A549 (cell line): ENCODE data around the gene TTC24. TPM values are rescaled to one million over a fixed set of nuclear protein-coding genes. Genes with fewer than 3 reads are reported as not detected.
"Not testable (repeated sequence)": the region's sequence is repeated elsewhere in the genome, so short reads cannot be mapped to it uniquely, and the experiment has no call there.

Source experiments
- ATAC-seq, 2 experiments: fragments of 200-7000 bp in 1 of 2; fragments of >200 bp in 1 of 2; cut with Nextera tagmentation in 1 of 2; cut with Tn5 transposase in 1 of 2; 3 replicates each; pipeline versions ENCODE4 v1.8.0 to v1.9.1; 2018 to 2020; ENCODE audit warnings: mild to moderate bottlenecking in 1 of 2, moderate library complexity in 1 of 2
- CTCF ChIA-PET: fragments of 300-600 bp; sonication (Branson Sonifier 250); formaldehyde crosslinking; extraction: SDS; loops from one replicate; lab custom pipeline; 2021; ENCODE audit warnings: antibody characterized with exemption, inconsistent platforms; lab: Yijun Ruan, JAX
- POLR2A ChIA-PET: fragments of 350-600 bp; formaldehyde crosslinking; extraction: SDS; loops from one replicate; lab custom pipeline; 2021; ENCODE audit warnings: antibody characterized with exemption, inconsistent platforms; lab: Yijun Ruan, JAX
- DNase-seq, 2 experiments: peaks; one replicate each; pipeline versions ENCODE4 v3.0.0 to v3.0.0-alpha.2; 2011 to 2016; ENCODE audit warnings: low read depth in 1 of 2, low spot score in 1 of 2
- FAIRE-seq: peaks from 2 replicates; lab custom pipeline; 2011; peaks lifted over from hg19 to GRCh38; lab: Jason Lieb, UNC
- H3K27ac ChIP-seq, 2 experiments: fragments of >200 bp; sonication (Bioruptor Twin); formaldehyde crosslinking; 3 replicates each; pipeline ENCODE4 v1.5.1; 2016 to 2017
- H3K4me1 ChIP-seq: fragments of >200 bp; sonication (Bioruptor Twin); formaldehyde crosslinking; 3 replicates; pipeline ENCODE4 v1.6.1; 2016
- H3K4me2 ChIP-seq: fragments of >200 bp; sonication (Bioruptor Twin); formaldehyde crosslinking; 3 replicates; pipeline ENCODE4 v1.6.1; 2016
- H3K4me3 ChIP-seq: fragments of >200 bp; sonication (Bioruptor Twin); formaldehyde crosslinking; 3 replicates; pipeline ENCODE4 v1.5.1; 2016
- H3K9me3 ChIP-seq: fragments of >200 bp; sonication (Bioruptor Twin); formaldehyde crosslinking; 3 replicates; pipeline ENCODE4 v1.6.1; 2016
- CTCF ChIP-seq: fragments of >200 bp; sonication (Bioruptor Twin); formaldehyde crosslinking; IDR thresholded peaks from 3 replicates; pipeline ENCODE4 v1.5.1; 2016
- FOSL2 ChIP-seq, 2 experiments: fragments of 450-650 bp in 1 of 2; fragments of >200 bp in 1 of 2; sonication (Bioruptor Twin) in 1 of 2; formaldehyde crosslinking; IDR thresholded peaks; 2 replicates each; pipeline versions ENCODE4 v1.5.0 to v1.6.1; 2016 to 2020; ENCODE audit warnings: mild to moderate bottlenecking in 1 of 2, moderate library complexity in 1 of 2
- GATA3 ChIP-seq: IDR thresholded peaks from 2 replicates; pipeline ENCODE4 v1.6.1; 2012; ENCODE audit warnings: borderline replicate concordance
- HDAC2 ChIP-seq: fragments of 200-600 bp; sonication (generic); IDR thresholded peaks from 2 replicates; pipeline ENCODE4 v1.6.1; 2016
- JUN ChIP-seq, 2 experiments: fragments of >200 bp; sonication (Bioruptor Twin); formaldehyde crosslinking; IDR thresholded peaks; 2 replicates in 1 of 2; 3 replicates in 1 of 2; pipeline ENCODE4 v1.6.1; 2016 to 2017
- KDM1A ChIP-seq: fragments of 200-600 bp; sonication (generic); IDR thresholded peaks from 2 replicates; pipeline ENCODE4 v1.6.1; 2016; ENCODE audit warnings: low read depth, mild to moderate bottlenecking
- KDM5A ChIP-seq: fragments of 200-600 bp; sonication (generic); IDR thresholded peaks from 2 replicates; pipeline ENCODE4 v1.6.1; 2016; ENCODE audit warnings: antibody characterized with exemption, mild to moderate bottlenecking
- MAZ ChIP-seq: fragments of 150-350 bp; IDR thresholded peaks from 2 replicates; pipeline ENCODE4 v1.6.1; 2014; ENCODE audit warnings: antibody characterized with exemption, low read depth, low read length, borderline replicate concordance
- REST ChIP-seq: fragments of 200-600 bp; sonication (generic); IDR thresholded peaks from 2 replicates; pipeline ENCODE4 v1.6.1; 2016; ENCODE audit warnings: antibody characterized with exemption, mild to moderate bottlenecking, moderate library complexity
- RFX5 ChIP-seq: fragments of 450-650 bp; IDR thresholded peaks from 2 replicates; pipeline ENCODE4 v1.7.1; 2014; ENCODE audit warnings: antibody characterized with exemption, mild to moderate bottlenecking, moderate library complexity
- SMC3 ChIP-seq: fragments of >200 bp; sonication (Bioruptor Twin); formaldehyde crosslinking; IDR thresholded peaks from 3 replicates; pipeline ENCODE4 v1.6.1; 2018; ENCODE audit warnings: inconsistent platforms
- SREBF2 ChIP-seq: fragments of 450-650 bp; IDR thresholded peaks from 2 replicates; pipeline ENCODE4 v1.6.1; 2014; ENCODE audit warnings: mild to moderate bottlenecking, moderate library complexity
- TFCP2L1 ChIP-seq: fragments of 250-450 bp; sonication (Bioruptor Pico); IDR thresholded peaks from 2 replicates; pipeline ENCODE4 v1.5.0; 2021; ENCODE audit warnings: mild to moderate bottlenecking
- ZC3H11A ChIP-seq: fragments of 450-650 bp; IDR thresholded peaks from 2 replicates; pipeline ENCODE4 v1.6.1; 2014; ENCODE audit warnings: antibody characterized with exemption, mild to moderate bottlenecking
- ZFP36 ChIP-seq: fragments of 450-650 bp; IDR thresholded peaks from 2 replicates; pipeline ENCODE4 v1.6.1; 2014; ENCODE audit warnings: borderline replicate concordance; ENCODE audit not compliant: partially characterized antibody
- WGBS: methylation state at CpG from one replicate; pipeline ENCODE4 v1.1.6; 2017; ENCODE audit errors: missing lambda C conversion rate; 5-methylcytosine and 5-hydroxymethylcytosine counted together
- polyA plus RNA-seq, 4 experiments: library from polyadenylated mRNA; depleted of rRNA in 3 of 4; stranded (reverse); fragments of >200 nt; fragmentation: RNase III in 1 of 4; extraction: RNeasy Plus Mini Kit Qiagen cat#74134 plus additional on column Dnase treatment in 1 of 4; gene quantifications; 2 replicates in 3 of 4; 3 replicates in 1 of 4; pipeline ENCODE4 v1.2.3, GENCODE V29; 2011 to 2017
- TF ChIP-seq, protein P1 (sequence below): fragments of 150-350 bp; IDR thresholded peaks from 2 replicates; pipeline ENCODE4 v1.6.1; 2014; ENCODE audit warnings: low read depth, mild to moderate bottlenecking, low read length
- TF ChIP-seq, protein P2 (sequence below): fragments of >200 bp; sonication (Bioruptor Twin); formaldehyde crosslinking; IDR thresholded peaks from 3 replicates; pipeline ENCODE4 v1.6.1; 2016

Gene TTC24
- polyA plus RNA-seq, 2 of the 4 experiments (the other 2 are of a cell fraction): not detected

DNA sequence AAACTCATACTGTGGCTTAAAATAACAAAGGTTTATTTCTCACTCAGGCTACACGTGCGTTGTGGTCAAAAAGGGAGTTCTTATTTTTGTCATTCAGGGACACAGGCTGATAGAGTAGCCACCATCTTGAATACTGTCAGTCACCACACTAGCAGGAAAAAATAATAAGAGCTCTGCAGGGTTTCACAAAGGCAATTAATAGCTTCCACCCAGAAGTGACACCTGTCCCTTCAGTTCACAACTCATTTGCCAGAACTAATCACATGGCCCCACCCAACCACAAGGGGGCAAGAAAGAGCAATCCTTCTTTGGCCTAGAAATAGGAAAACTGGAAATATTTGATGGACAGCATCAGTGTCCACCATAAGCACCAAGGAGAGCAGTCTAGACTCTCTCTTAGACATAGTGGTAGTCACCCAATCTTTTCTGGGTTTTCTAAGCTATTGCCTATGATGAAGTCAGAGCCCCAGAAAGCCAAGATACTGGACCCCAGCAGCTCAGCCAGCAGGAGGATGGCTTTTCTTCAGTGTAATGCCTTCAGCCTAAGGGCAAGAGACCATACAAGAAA is 47.9 kb downstream of the TTC24 start (continued):
- TF ChIP-seq FOSL2 (IDR thresholded peaks at IDR 0.05) (no peak), FOSL2 (CRISPR knock-in tag; IDR thresholded peaks at IDR 0.05) (no peak), GATA3 (no peak), HDAC2 (no peak), TFCP2L1 (CRISPR knock-in tag) (no peak), JUN (IDR thresholded peaks at IDR 0.05) (no peak), KDM1A (no peak), CTCF (peak; percentile 70), MAZ (no peak), ZFP36 (no peak), ZC3H11A (no peak), SMC3 (peak; percentile 47; the same call in 2 of the 3 replicates), KDM5A (no peak)
- TF ChIP-seq, protein P1, sequence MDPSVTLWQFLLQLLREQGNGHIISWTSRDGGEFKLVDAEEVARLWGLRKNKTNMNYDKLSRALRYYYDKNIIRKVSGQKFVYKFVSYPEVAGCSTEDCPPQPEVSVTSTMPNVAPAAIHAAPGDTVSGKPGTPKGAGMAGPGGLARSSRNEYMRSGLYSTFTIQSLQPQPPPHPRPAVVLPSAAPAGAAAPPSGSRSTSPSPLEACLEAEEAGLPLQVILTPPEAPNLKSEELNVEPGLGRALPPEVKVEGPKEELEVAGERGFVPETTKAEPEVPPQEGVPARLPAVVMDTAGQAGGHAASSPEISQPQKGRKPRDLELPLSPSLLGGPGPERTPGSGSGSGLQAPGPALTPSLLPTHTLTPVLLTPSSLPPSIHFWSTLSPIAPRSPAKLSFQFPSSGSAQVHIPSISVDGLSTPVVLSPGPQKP: no peak
- TF ChIP-seq, protein P2, sequence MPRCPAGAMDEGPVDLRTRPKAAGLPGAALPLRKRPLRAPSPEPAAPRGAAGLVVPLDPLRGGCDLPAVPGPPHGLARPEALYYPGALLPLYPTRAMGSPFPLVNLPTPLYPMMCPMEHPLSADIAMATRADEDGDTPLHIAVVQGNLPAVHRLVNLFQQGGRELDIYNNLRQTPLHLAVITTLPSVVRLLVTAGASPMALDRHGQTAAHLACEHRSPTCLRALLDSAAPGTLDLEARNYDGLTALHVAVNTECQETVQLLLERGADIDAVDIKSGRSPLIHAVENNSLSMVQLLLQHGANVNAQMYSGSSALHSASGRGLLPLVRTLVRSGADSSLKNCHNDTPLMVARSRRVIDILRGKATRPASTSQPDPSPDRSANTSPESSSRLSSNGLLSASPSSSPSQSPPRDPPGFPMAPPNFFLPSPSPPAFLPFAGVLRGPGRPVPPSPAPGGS: no peak
- TF ChIP-seq, all 56 proteins: peak for 6

GRCh38 chr1:156629823-156630449 is 50.4 kb downstream of the TTC24 start:
- no peak overlapping the region for H3K4me2 ChIP-seq
- no peak for FAIRE-seq
- POLR2A ChIA-PET: no interaction called here

GRCh38 chr1:156631152-156631551 is 51.6 kb downstream of the TTC24 start:
- H3K4me3 ChIP-seq, H3K9me3 ChIP-seq, POLR2A ChIA-PET, H3K27ac ChIP-seq, DNase-seq, FAIRE-seq, H3K4me2 ChIP-seq, H3K4me1 ChIP-seq, ATAC-seq: not testable (repeated sequence)
- WGBS: 74% methylated on average over 9 of the region's 9 CpGs
- CTCF ChIA-PET: interaction anchor here (0.7 to 25.7 kb wide), 11 partner anchors 11 to 297 kb away, joined by 3 to 495 read pairs (median 6); partner anchors contain the start of genes BCAN, CRABP2 and NES

More at GRCh38 chr1:156629823-156630449, 50.4 kb downstream of the TTC24 start:
- Histone ChIP-seq H3K9me3 (no peaks in the 10 kb centered on the region), H3K4me3 (no peak overlapping the region), H3K27ac (no peak overlapping the region), H3K4me1 (peaks cover 8% of the 10 kb centered on the region)
- ATAC-seq: no peak
- CTCF ChIA-PET: interaction anchor here (1.2 to 25.7 kb wide), 8 partner anchors 10 to 96 kb away, joined by 4 to 495 read pairs (median 50); partner anchors contain the start of genes BCAN, CRABP2 and NES
- WGBS: 77% methylated on average over 8 of the region's 8 CpGs
- no peak for DNase-seq
- TF ChIP-seq REST (no peak), ZC3H11A (no peak), RFX5 (no peak), GATA3 (no peak), SREBF2 (no peak)
